Measurements from ENCODE around the gene CLTCL1.

DNA sequence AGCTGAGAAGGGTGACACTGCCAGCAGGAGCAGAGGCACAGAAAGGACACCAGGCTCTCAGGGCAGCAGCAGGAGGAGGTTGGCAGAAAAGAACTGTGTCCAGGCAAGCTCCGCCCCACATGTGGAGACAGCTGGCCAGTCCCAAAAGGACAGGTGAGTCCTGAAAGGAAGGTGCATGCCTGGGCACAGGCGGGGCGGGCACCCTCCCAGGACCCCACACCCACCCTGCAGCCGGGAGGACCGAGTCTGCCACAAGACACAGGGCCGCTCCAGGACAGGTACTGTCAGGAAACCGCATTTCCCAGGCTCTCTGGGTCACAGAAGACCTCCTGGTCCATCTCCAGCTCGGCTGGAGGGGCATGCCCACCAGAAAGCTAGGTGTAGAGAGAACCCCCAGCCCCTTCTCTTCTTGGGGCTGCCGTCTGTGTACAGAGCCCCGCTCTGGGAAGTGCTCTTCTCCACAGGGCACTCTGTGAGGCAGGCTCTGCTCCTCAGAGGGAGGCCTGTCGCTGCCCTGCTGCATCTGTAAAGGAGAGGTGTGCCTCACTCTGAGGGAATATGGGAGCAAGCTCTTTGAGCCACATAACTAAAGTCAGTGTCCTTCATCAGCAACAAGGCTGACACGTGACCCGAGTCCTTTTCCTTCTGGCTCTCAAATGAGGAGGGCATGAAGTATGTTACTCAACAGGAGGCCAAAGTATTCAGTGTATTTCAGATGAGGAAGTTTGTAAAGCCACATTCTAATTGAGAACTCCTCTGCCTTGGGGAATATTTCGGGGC is 50.5 kb downstream of the CLTCL1 start:
- no peak for TF ChIP-seq YY1 (IDR thresholded peaks at IDR 0.05; ENCODE audit: insufficient read depth, insufficient read length)
- no peak for TF ChIP-seq ZNF274 (IDR thresholded peaks at IDR 0.05; ENCODE audit: low read depth, low read length)
